Inflammatory macrophage treated with lipopolysaccharide for 4 hours (primary cell): Measurements from ENCODE around the gene HYDIN.
"Not testable (repeated sequence)": the region's sequence is repeated elsewhere in the genome, so short reads cannot be mapped to it uniquely, and the experiment has no call there.

Experiments
- DNase-seq: peaks from one replicate; pipeline ENCODE4 v3.0.0-alpha.2; 2020

HYDIN gene

DNA sequence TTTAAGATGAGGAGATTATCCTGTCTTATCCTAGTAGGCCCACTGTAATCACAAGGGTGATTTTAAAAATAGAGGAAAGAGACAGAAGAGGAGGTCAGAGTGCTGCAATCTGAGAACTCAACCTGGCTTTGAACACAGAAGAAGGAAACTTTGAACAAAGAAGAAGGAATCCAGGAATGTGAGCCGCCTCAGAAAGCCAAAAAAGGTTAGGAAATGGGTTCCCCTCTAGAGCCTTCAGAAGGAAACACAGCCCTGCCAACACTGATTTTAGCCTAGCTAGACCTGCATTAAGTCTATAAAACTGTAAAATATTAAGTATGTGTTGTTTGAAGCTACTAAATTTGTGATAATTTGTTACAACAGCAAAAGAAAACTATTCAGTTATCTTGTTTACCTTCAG lies 149.7 kb downstream of the HYDIN start:
- DNase-seq = not testable (repeated sequence)

DNA sequence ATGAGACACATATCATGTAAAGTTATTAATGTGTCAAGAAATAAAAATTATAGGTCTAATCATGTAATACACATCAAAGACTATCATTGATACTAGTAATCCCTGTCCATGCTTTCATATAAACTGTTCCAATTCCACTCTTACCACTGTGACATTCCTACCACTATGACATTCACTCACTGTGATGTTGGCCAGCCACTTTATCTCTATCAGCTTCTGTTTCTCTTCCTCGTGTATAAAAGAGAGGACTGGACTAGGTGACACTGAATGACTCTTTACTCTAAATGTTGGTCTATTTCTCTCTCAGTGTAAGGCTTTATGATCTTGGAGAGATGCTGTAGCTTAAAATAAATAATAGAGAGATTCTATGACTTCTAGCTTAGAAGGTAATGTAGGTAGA lies 150.3 kb downstream of the HYDIN start:
- DNase-seq = not testable (repeated sequence)

DNA sequence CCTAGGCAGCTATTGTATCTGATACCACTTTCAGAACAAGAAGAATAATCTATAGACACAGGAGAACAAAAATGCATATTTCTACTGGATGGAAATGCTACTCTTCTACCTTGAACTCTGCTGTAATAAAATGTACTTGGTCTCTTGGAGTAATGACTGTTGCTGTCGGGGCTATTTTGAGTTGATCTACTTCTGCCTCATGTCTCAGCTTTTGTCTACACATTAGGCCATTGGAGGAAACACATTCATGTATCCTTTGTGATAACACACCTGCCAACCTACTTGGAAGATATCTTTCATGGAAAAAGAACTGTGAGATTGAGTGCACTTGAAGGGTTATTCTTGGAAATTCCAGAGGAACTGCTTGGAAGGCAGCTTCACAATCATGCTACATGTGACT lies 159.9 kb downstream of the HYDIN start:
- not testable (repeated sequence) for DNase-seq

DNA sequence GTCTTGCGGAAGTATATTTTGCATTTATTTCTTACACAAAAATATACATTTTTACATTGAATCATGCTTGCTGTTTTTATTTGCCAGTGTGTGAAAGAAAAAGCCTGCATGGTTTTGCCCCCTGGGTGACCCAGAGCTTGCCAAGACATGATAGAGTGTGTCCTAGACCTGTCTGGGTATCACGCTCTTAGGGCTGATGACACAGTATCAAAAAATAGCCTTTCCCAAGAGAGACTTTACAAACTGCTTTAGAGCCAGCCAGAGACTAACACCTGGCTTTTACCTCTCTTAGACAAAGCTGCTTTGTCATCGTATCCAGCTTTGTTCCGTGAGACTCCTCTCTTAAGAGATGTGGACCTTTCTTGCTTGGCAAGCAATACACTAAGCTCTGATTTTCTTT lies 160.7 kb downstream of the HYDIN start:
- DNase-seq = not testable (repeated sequence)

DNA sequence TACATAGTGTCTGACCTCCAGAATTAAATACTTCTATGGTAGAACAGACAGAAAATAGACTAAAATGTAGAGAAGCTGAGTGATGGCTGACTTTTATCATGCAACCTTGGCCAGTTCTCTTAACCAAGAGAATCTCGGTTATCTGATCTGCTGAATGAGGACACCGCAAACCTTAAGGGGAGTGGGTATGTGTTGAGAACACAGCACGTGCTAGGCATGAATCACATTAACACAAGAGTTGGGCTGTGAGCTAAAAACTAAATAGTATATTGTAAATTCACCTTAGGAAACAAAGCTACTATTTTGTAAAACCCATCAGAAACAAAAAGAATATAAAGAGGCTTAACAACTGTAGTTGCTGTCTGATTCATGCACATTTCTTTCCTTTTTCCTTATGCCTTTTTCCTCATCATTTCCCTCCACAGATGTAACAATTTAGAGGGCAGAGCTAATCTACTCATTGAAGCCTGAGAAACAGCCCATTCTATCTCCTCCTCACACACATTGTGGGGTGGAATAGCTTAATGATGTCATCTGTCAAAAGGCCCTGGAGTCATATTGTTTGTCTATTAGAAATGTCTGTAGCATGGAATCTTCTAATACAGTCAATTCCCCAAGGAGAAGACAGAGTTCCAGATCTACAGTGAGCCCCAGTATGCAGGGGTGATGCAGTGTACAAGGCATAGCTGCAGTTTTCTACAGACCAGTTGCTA lies 176.5 kb downstream of the HYDIN start:
- not testable (repeated sequence) for DNase-seq

DNA sequence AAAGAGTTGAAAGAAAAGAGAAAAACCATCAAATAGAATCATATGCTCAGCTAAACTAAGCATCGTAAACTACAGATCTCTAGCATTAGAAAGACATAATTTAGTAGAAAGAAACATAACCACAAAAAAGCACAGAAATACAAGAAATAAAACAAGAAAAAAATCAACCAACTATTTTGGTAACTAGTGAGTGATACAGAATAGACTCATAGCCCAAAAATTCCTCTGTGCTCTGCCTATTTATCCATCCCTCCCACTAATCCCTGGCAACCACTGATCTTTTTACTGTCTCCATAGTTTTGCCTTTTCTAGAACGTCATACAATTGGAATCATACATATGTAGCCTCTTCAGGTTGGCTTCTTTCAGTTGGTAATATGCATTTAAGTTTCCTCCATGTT lies 180.2 kb downstream of the HYDIN start:
- DNase-seq = not testable (repeated sequence)

DNA sequence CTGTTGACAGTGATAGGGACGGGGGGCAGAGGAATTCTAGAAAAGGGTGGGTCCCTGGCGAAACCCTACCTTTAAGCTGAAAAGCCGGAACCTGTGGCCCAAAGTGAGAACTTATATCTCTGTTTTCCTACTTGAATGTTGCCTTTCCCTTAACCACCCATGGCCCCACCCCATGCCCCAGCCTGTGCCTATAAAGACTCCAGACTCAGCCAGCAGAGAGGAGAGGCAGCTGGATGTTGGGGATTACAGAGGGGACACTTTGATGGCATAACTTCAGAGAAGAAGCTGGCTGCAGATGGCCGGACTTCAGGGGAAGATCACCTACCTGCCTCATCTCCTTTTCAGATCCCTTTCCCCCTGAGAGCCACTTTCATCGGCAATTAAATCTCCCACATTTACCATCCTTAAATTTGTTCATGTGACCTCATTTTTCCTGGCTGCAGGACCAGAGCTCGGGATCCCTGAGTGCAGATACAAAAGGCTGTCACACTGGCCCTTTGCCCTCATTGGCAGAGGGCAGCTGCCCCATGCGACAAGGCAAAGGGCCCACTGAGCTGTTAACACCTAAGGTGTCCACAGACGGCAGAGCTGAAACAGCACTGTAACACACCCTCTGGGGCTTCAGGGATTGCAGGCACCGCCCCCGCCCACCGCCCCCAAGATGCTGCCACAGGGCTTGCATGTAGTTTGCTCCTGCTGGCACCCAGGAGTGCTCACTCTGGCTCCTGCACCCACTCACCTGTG lies 191.0 kb downstream of the HYDIN start:
- DNase-seq = not testable (repeated sequence)

DNA sequence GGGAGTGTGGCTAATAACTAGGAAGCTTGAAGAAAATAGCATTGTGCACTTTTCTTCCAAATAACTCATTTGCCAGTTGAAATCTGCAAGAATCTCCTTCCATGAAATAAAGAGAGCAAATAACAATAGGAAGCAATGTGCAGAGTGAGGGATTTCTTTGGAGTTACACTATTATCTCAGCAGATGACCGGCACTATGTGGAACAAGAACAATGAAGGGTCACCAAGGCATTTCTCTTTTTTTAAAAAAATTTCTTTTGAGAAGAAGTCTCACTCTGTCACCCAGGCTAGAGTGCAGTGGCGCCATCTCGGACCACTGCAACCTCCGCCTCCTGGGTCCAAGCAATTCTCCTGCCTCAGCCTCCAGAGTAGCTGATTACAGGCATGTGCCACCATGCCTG lies 192.1 kb downstream of the HYDIN start:
- not testable (repeated sequence) for DNase-seq

DNA sequence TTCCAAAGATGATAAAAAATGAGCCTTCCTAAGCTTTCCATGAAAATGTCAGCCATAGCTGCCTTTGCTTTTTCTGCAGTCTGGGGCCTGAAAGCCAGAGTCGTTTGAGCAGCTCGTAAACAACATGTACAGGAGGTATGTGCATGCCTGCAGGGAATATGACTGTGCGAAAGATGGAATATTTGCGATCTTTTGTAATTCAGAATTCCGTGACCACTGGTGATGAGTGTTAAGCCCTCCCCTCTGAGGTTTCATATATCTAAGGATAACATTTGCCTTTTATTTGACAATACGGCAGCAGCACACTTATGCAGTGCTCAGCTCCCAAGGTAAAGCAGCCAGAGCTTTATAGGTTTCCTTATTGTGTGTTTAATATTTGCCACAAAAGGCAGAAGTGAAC lies 192.5 kb downstream of the HYDIN start:
- not testable (repeated sequence) for DNase-seq

DNA sequence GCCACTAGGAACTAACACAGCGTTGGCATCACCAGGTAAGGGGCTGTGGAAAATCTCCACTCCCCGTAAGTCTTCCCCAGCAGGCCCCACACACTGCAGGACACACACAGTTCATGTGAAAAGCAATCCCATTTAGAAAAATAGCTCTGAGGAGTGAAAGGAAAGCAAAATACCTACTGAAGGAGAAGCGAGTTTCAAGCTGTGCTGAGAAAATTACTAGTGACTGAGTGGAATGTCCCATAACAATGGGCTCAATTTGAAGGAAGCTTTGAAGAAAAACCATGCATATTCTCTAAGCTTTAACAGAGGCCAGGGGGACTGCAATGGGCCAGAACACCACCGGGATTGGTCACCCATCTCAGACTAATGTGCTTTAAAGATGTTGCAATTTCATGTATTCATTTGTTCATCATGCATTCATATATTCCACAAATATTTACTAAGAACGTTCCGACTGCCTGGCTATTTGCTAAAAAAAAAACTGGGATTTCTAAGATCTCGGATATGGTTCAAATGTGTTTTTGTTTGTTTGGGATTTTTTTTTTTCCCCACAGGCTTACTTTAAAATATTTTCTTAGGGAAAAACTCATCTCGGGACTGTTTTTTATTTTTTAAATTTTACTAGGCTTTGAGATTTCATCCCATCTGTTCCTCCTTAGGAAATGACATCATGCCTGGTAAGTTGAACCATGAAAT lies 202.3 kb downstream of the HYDIN start:
- not testable (repeated sequence) for DNase-seq

DNA sequence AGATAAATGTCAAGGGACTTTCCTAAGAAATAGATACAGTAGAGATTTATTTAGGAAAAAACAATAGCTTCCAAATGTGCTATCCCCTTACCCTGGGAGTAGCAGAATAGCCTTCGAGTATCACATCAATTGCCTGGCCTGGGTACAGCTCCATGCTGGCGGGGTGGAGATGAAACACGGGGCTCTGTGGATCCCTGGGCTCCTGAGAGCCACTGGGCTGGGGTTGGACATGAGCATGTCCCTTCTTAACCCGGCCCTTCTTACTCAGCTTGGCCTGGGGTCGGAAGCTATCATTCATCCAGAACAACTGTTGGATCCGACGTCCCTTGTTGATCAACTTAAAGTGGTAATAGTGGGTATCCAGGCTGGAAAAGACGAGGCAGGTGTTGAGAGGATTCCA lies 203.0 kb downstream of the HYDIN start:
- DNase-seq = not testable (repeated sequence)

DNA sequence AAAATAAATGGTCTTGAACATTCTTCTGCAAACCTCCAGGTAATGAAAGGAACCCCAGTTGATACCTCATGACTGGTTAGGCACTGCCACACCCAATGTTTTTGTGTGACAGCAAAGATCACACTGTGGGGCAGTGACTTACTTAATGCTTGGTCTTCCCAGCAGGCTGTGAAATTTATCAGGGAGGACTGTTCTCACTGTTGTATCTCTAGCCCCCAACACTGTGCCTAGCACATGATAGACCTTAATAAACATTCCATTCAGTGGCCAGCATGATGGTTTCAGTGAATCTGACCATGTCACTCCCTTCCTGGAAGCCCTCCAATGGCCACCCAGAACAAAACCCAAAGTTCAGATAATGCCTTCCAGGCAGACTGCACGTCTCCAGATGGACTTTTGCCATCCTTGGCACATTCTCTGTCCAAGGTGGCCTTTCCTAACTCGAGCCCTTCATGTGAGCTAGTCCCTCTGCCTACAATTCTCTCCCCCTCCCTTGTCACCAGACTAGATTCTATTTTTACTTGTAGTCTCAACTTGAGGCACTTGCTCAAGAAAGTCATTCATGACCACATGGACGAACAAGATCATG lies 206.6 kb downstream of the HYDIN start:
- not testable (repeated sequence) for DNase-seq

DNA sequence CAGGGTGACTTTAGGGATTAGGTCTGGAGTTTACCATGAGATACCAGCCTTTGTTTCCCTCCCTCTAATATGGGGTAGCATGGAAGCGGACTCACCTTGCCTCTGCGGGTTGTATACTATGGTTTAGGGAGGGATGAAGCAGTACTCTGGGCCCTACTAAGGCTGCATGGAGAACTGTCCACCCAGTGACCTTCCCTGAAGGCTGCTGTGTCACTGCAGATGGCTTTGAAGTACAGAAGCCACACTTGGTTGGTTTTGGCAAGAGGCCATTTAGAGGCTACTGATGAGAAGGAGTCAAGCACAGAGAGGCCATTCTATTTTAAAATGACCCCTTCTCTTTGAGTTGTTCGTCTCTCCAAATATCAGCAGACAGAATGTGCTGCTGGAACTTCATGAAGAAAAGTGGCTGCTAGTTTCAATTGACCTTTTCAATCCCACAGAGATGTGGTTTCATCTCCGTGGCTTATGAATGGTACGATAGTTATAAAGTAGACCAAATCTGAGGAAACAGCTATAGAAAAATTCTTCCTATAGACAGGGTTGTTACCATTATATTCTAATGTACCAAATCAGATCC lies 208.5 kb downstream of the HYDIN start:
- not testable (repeated sequence) for DNase-seq

DNA sequence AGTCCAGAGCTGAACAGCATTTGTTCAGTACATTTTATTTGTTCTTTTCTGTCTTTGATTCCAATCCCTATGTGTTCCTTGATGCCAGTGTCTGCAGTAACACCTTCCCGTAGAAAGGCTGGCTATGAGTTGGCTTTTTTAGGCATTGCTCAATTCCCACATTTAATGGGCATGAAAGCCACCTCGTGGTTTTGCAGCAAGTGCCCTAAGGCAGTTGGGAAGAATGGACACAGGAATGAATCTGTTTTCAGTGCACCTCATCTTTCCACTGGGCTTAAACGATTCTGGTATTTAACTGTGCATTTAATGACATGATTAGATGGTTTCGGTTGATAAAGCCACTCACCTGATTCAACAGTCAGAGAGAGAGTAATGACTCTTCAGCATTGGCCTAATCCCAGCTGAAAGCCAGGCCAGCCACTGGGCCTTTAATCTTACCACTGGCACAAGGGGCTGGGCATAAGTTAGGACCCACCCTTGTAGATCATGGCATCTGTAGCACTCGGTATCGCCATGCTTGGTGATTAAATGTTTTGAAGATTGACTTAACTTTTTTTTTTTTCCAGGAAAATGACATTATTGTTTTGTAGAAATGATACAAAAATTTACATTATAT lies 211.3 kb downstream of the HYDIN start:
- not testable (repeated sequence) for DNase-seq

DNA sequence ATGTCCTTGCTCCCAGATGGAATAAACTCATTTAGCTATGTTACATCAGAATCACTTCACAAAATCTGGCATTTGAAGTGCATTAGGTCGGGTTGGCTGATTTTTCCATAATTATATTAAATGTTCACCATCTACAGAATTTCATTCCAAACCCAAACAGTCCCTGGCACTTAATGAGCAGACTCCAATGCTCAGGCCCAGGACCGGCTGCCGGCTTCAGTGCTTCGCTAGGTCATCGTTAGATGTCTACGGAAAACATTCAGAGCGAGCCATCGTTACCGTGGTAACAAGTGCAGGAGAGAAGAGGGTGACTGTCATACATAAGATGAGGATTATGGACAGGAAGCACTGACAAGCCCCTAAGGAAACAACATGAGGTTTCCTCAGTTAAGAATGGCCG lies 215.1 kb downstream of the HYDIN start:
- not testable (repeated sequence) for DNase-seq

DNA sequence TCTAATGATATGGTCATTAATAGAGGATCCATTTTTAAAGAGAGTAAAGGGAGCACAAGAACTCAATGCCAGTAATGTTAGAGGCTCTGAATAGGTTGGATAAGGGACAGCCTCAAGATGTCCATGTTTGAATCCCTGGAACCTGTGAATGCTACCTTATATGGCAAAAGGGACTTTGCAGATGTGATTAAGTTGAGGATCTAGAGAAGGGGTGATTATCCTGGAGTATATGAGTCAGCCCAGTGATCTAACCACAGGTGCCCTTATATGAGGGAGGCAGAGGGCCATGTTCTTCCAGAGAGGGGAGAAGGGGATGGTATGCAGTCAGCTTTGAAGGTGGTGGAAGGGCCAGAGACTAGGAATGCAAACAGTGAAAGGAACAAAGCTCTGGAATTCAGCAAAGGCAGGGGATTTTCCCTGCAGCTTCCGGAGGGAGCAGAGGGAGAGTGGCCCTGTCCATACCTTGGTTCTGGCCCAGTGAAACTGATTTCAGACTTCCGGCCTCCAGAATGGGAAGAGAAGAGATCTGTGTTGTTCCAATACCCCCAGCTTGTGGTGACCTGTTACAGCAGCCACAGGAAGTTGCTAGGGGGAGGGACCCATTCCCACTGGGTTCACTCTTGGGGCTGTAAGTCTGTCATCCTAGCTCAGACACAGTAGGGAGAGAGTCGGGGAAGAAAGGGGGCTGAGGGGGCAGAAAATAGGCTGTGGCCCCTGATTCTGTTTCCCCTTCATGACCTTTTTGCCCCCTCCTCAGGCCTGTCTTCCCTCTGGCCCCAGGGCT lies 220.9 kb downstream of the HYDIN start:
- not testable (repeated sequence) for DNase-seq

DNA sequence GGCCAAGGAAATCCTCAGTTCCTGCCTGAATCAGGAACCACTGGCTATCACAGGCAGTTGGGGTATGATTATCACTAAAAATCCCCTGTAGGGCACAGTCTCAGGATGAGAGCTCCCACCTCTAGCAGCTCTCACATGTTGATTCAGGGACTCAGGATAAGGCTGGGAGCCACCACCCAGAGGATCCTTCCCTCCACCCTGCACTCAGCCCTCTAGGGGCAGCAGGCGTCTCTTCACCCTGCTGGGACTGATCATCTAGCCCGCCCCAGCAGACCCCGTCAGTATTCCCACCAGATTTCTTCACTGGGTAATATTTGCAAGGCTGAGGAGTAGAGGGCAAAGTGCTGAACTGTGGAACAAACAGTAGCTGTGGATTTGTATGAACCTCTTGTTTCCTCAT lies 224.0 kb downstream of the HYDIN start:
- not testable (repeated sequence) for DNase-seq

DNA sequence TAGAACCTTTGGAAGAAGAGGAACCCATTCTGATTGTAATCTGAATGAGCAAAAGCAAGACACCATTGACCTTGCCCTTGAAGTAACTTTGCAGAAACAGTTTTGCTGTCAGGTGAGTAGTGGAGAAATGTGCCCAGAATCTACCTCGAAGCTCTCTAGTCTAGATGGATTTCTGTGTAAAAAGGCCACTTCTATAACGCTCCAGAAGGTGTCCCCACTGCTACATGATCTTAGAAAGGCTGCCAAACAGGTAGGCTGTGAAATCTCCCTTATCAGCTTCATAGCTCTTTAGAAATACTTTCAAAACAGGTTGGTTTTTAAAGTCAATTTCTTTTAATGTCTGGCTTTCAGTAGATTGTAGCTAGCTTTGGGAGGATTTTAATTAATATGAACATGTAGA lies 230.8 kb downstream of the HYDIN start:
- DNase-seq = peak; percentile 1

DNA sequence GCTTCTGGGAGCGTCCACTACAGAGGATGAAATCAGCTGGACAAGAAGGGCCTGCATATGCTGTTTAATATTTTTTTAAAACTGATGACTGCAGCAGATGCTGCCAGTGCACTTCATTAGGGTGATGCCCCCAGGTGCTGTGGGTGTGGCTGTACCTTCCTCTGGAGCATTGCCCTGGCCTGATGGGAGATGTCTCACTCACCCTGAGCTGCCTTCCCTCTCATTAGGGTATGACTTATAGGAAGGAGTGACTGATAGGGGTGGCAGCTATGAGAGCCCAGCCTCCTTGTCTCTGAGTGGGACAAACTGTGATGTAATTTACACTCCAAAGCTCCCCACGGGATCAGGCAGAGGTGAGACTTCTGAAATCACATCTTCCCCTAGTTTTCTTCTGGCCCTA lies 234.7 kb downstream of the HYDIN start:
- not testable (repeated sequence) for DNase-seq

DNA sequence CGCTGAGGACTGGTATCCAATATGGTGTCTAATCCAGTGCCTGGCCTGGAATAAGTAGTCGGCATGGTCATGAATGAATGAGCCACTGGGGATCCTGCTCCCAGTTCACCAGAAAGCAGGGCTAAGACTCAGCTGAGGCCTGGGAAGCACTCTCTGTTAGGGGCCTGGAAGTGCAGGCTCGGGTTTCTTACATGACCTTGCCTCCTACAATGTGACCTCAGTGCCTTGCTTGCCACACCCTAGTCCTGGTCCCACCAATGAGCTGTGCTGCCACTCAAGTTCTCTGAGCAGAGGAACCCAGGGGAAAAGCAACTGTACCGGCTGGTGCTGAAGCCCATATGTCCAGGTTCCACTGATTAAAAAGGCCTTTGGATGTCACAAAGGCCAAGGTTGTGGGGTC lies 238.0 kb downstream of the HYDIN start:
- not testable (repeated sequence) for DNase-seq

DNA sequence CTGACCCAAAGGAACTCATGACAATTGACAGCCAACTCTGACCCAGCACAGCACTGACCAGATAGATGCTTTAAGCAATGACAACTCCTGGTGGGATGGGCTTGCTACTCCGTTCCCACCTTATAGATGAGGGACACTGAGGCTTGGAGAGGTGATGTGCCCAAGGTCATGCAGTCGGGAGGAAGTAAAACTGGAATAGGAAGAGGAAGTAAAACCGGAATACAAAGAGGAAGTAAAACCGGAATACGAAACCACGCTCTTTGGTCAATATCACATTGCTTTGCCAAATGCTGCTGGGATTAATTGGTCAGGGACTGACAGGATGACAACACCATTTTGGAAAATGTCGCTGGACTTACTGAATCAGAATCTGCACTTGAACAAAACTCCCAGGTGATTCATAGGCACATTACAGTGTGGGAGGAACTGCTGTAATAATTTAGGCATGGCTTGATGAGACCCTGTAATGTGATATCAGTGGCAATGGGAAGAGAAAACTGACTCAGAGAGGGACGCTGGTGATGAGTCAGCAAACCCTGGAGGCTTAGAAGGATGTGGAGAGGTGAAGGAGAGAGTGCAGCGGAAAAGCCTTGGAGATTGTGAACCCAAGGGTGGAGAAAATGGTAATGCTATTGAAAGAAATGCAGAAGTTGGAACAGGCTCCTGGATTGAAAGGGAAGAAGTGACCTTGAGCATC lies 243.4 kb downstream of the HYDIN start:
- not testable (repeated sequence) for DNase-seq
